H9 (cell line): Measurements from ENCODE around the gene SMAP1. TPM values are rescaled to one million over a fixed set of nuclear protein-coding genes. Genes with fewer than 3 reads are reported as not detected.

ENCODE experiments used
- DNase-seq: peaks from one replicate; pipeline ENCODE4 v3.0.0-alpha.2; 2017
- H2AFZ ChIP-seq: one replicate; pipeline ENCODE4 v1.6.1; 2013; ENCODE audit warnings: mild to moderate bottlenecking, low read length, control low read depth, moderate library complexity
- H2AK5ac ChIP-seq: 2 replicates; pipeline ENCODE4 v1.6.1; 2013; ENCODE audit warnings: low read length, control low read depth, mixed read lengths; ENCODE audit not compliant: insufficient read length
- H2BK120ac ChIP-seq: one replicate; pipeline ENCODE4 v1.6.1; 2013; ENCODE audit warnings: low read depth, mild to moderate bottlenecking, low read length, control low read depth, inconsistent platforms; ENCODE audit not compliant: poor library complexity, severe bottlenecking
- H2BK12ac ChIP-seq: 2 replicates; pipeline ENCODE4 v1.6.1; 2013; ENCODE audit warnings: low read length, control low read depth, mixed read lengths, low read depth; ENCODE audit not compliant: insufficient read length
- H2BK15ac ChIP-seq: 2 replicates; pipeline ENCODE4 v1.6.1; 2013; ENCODE audit warnings: low read depth, low read length, control low read depth
- H2BK20ac ChIP-seq: one replicate; pipeline ENCODE4 v1.6.1; 2013; ENCODE audit warnings: low read depth, mild to moderate bottlenecking, low read length, control low read depth, inconsistent platforms; ENCODE audit not compliant: poor library complexity, severe bottlenecking
- H2BK5ac ChIP-seq: 2 replicates; pipeline ENCODE4 v1.6.1; 2013; ENCODE audit warnings: low read length, control low read depth, mixed read lengths; ENCODE audit not compliant: insufficient read length
- H3K14ac ChIP-seq: 2 replicates; pipeline ENCODE4 v1.6.1; 2013; ENCODE audit warnings: low read length, control low read depth; ENCODE audit not compliant: insufficient read depth
- H3K18ac ChIP-seq: 2 replicates; pipeline ENCODE4 v1.6.1; 2013; ENCODE audit warnings: low read depth, mild to moderate bottlenecking, mixed read lengths, low read length, control low read depth; ENCODE audit not compliant: insufficient read length
- H3K23ac ChIP-seq: 2 replicates; pipeline ENCODE4 v1.6.1; 2013; ENCODE audit warnings: low read length, control low read depth, mixed read lengths, low read depth; ENCODE audit not compliant: insufficient read length
- H3K23me2 ChIP-seq: 2 replicates; pipeline ENCODE4 v1.6.1; 2013; ENCODE audit warnings: low read depth, mild to moderate bottlenecking, mixed read lengths, low read length, control low read depth; ENCODE audit not compliant: insufficient read length, poor library complexity, severe bottlenecking
- H3K27ac ChIP-seq: 2 replicates; pipeline ENCODE4 v1.5.1; 2013; ENCODE audit warnings: low read length, control low read depth, mixed read lengths, low read depth; ENCODE audit not compliant: insufficient read length
- H3K27me3 ChIP-seq: 2 replicates; pipeline ENCODE4 v1.6.1; 2013; ENCODE audit warnings: low read length, control low read depth, inconsistent platforms; ENCODE audit not compliant: insufficient read depth
- H3K4ac ChIP-seq: 2 replicates; pipeline ENCODE4 v1.6.1; 2013; ENCODE audit warnings: low read depth, mild to moderate bottlenecking, control low read depth, inconsistent platforms, low read length, moderate library complexity
- H3K4me1 ChIP-seq: 2 replicates; pipeline ENCODE4 v1.6.1; 2013; ENCODE audit warnings: low read length, control low read depth, inconsistent platforms; ENCODE audit not compliant: insufficient read depth
- H3K4me2 ChIP-seq: 2 replicates; pipeline ENCODE4 v1.6.1; 2013; ENCODE audit warnings: low read length, control low read depth, mixed read lengths; ENCODE audit not compliant: insufficient read length, insufficient read depth
- H3K56ac ChIP-seq: 2 replicates; pipeline ENCODE4 v1.6.1; 2013; ENCODE audit warnings: low read depth, mild to moderate bottlenecking, mixed read lengths, low read length, control low read depth; ENCODE audit not compliant: insufficient read length
- H3K79me1 ChIP-seq: 2 replicates; pipeline ENCODE4 v1.6.1; 2013; ENCODE audit warnings: low read depth, mild to moderate bottlenecking, moderate library complexity, low read length, control low read depth, inconsistent platforms; ENCODE audit not compliant: insufficient read depth, poor library complexity, severe bottlenecking
- H3K79me2 ChIP-seq: 2 replicates; pipeline ENCODE4 v1.6.1; 2013; ENCODE audit warnings: low read length, control low read depth, inconsistent platforms; ENCODE audit not compliant: insufficient read depth
- H3K9ac ChIP-seq: 2 replicates; pipeline ENCODE4 v1.6.1; 2013; ENCODE audit warnings: low read length, control low read depth, mixed read lengths; ENCODE audit not compliant: insufficient read length; ENCODE audit errors: extremely low read depth
- H3K9me3 ChIP-seq: one replicate; pipeline ENCODE4 v1.6.1; 2013; ENCODE audit warnings: low read depth, low read length, inconsistent platforms; ENCODE audit not compliant: control insufficient read depth
- H3T11ph ChIP-seq: one replicate; pipeline ENCODE4 v1.6.1; 2013; ENCODE audit warnings: mild to moderate bottlenecking, low read length, control low read depth, inconsistent platforms
- H4K20me1 ChIP-seq: one replicate; pipeline ENCODE4 v1.6.1; 2013; ENCODE audit not compliant: control insufficient read depth, insufficient read length, insufficient read depth
- H4K5ac ChIP-seq: 2 replicates; pipeline ENCODE4 v1.6.1; 2013; ENCODE audit warnings: low read depth, mild to moderate bottlenecking, mixed read lengths, low read length, control low read depth; ENCODE audit not compliant: insufficient read length
- H4K8ac ChIP-seq: replicated peaks from 2 replicates; pipeline ENCODE4 v1.6.1; 2013; ENCODE audit warnings: low read length, control low read depth, mixed read lengths, low read depth; ENCODE audit not compliant: insufficient read length
- H4K91ac ChIP-seq: 2 replicates; pipeline ENCODE4 v1.6.1; 2013; ENCODE audit warnings: low read depth, mild to moderate bottlenecking, moderate library complexity, mixed read lengths, low read length, control low read depth; ENCODE audit not compliant: insufficient read length
- H3K27ac Mint-ChIP-seq, 3 experiments: 2 replicates in 2 of 3; 3 replicates in 1 of 3; pipeline ENCODE4 v1.8.0; 2020 to 2021; ENCODE audit warnings: mixed read lengths in 3 of 3, mild to moderate bottlenecking in 1 of 3, moderate library complexity in 1 of 3
- H3K27me3 Mint-ChIP-seq: 2 replicates; pipeline ENCODE4 v1.8.0; 2021; ENCODE audit warnings: low read depth, mild to moderate bottlenecking, moderate library complexity, mixed read lengths
- H3K36me3 Mint-ChIP-seq, 3 experiments: 2 replicates in 2 of 3; 3 replicates in 1 of 3; pipeline ENCODE4 v1.8.0; 2020 to 2021; ENCODE audit warnings: low read depth in 3 of 3, mixed read lengths in 3 of 3; ENCODE audit not compliant: insufficient read depth in 1 of 3
- H3K4me1 Mint-ChIP-seq, 2 experiments: 2 replicates each; pipeline ENCODE4 v1.8.0; 2020; ENCODE audit warnings: mixed read lengths in 2 of 2
- H3K4me3 Mint-ChIP-seq, 2 experiments: 2 replicates in 1 of 2; 3 replicates in 1 of 2; pipeline ENCODE4 v1.8.0; 2020 to 2021; ENCODE audit warnings: mild to moderate bottlenecking in 2 of 2, mixed read lengths in 2 of 2, moderate library complexity in 1 of 2
- H3K9me3 Mint-ChIP-seq, 2 experiments: 2 replicates in 1 of 2; 3 replicates in 1 of 2; pipeline ENCODE4 v1.8.0; 2020; ENCODE audit warnings: mild to moderate bottlenecking in 2 of 2, mixed read lengths in 2 of 2, moderate library complexity in 1 of 2
- CTCF ChIP-seq: fragments of 200-600 bp; sonication (generic); conservative IDR thresholded peaks from 3 replicates; pipeline ENCODE4 v1.8.0; 2021; ENCODE audit warnings: antibody characterized with exemption, mild to moderate bottlenecking
- WGBS: extraction: QIAGEN DNeasy Blood & Tissue Kit; methylation state at CpG from one replicate; pipeline ENCODE4 v1.1.7; 2013; ENCODE audit warnings: missing lambda C conversion rate, low lambda C conversion rate, mixed read lengths; ENCODE audit not compliant: insufficient read length; ENCODE audit errors: extremely low coverage; 5-methylcytosine and 5-hydroxymethylcytosine counted together
- total RNA-seq: library from RNA; stranded (reverse); gene quantifications from 2 replicates; pipeline ENCODE4 v1.2.1, GENCODE V29; 2021

SMAP1 gene
- total RNA-seq, 1 experiment from 2014 or later, result 29.3 TPM

GRCh38 chr6:70709826-70710225, 42.1 kb downstream of the SMAP1 start:
- Histone ChIP-seq H3K23ac (no peak overlapping the region), H3K14ac (no peak overlapping the region), H3K18ac (no peak overlapping the region), H2BK20ac (no peak overlapping the region), H3K4me2 (no peak overlapping the region), H4K91ac (no peak overlapping the region), H3K27ac (no peak overlapping the region), H4K8ac (no peak overlapping the region), H3K4me1 (no peaks in the 10 kb centered on the region), H2AK5ac (no peak overlapping the region), H3K23me2 (no peaks in the 10 kb centered on the region), H2BK12ac (no peak overlapping the region), H3K27me3 (no peaks in the 10 kb centered on the region), H2BK15ac (no peak overlapping the region), H3T11ph (no peak overlapping the region), H3K79me1 (no peaks in the 10 kb centered on the region), H2AFZ (no peak overlapping the region), H3K4ac (no peak overlapping the region), H3K9me3 (no peaks in the 10 kb centered on the region), H2BK5ac (no peak overlapping the region), H4K5ac (no peak overlapping the region), H2BK120ac (no peak overlapping the region), H3K56ac (no peak overlapping the region), H4K20me1 (no peaks in the 10 kb centered on the region), H3K79me2 (no peaks in the 10 kb centered on the region), H3K9ac (no peak overlapping the region)
- no peak for DNase-seq
- Mint-ChIP-seq H3K36me3 (peaks cover 6 to 19% (median 8%) of the 10 kb centered on the region in 3 experiments; a peak in 6 of 7 replicates), H3K27me3 (no peaks in the 10 kb centered on the region), H3K4me1 (peaks cover 2 to 5% of the 10 kb centered on the region in 2 experiments), H3K4me3 (no peak overlapping the region), H3K27ac (no peak overlapping the region), H3K9me3 (peaks cover 11 to 12% of the 10 kb centered on the region in 2 experiments)
- no CpG with 5 or more reads among the region's 3 CpGs for WGBS
- TF ChIP-seq CTCF, result no peak
